Measurements from ENCODE around the gene ZNF30.

DNA sequence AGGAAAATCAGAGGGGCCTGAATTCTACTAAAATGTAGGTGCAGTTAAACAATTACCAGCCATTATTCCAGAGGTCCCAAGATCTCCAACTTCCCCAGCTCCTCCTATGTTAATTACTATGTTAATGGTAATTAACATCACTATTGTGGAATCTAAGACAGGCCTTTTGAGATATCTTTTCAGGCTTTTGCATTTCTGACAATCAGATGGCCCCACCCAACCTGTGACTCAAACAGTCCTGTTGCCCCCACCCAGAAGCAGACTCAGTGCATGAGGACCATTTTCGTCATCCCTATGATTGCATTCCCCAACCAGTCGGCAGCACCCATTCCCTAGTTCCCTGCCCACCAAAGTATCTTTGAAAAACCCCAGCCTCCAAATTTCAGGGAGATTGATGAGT is 8.5 kb upstream of the ZNF30 start:
- TF ChIP-seq, protein P1, sequence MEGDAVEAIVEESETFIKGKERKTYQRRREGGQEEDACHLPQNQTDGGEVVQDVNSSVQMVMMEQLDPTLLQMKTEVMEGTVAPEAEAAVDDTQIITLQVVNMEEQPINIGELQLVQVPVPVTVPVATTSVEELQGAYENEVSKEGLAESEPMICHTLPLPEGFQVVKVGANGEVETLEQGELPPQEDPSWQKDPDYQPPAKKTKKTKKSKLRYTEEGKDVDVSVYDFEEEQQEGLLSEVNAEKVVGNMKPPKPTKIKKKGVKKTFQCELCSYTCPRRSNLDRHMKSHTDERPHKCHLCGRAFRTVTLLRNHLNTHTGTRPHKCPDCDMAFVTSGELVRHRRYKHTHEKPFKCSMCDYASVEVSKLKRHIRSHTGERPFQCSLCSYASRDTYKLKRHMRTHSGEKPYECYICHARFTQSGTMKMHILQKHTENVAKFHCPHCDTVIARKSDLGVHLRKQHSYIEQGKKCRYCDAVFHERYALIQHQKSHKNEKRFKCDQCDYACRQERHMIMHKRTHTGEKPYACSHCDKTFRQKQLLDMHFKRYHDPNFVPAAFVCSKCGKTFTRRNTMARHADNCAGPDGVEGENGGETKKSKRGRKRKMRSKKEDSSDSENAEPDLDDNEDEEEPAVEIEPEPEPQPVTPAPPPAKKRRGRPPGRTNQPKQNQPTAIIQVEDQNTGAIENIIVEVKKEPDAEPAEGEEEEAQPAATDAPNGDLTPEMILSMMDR (conservative IDR thresholded peaks at IDR 0.05 in 1 of 2, IDR thresholded peaks at IDR 0.05 in 1 of 2; ENCODE audit: low read depth in 1 of 2, low read length in 2 of 2), result no peak
- no peak for TF ChIP-seq EZH2 (IDR thresholded peaks at IDR 0.05; ENCODE audit: low read length, missing control alignments)
